Stimulated activated CD4-positive, alpha-beta T cell treated with anti-CD3 and anti-CD28 coated beads, Interleukin-2, amount 100 ng/mL, for 48 hours (primary cell): Measurements from ENCODE around the gene PDGFA.

Experiments
- DNase-seq, 2 donors: peaks; one replicate each; pipeline ENCODE4 v3.0.0-alpha.2; 2020

Gene PDGFA

DNA sequence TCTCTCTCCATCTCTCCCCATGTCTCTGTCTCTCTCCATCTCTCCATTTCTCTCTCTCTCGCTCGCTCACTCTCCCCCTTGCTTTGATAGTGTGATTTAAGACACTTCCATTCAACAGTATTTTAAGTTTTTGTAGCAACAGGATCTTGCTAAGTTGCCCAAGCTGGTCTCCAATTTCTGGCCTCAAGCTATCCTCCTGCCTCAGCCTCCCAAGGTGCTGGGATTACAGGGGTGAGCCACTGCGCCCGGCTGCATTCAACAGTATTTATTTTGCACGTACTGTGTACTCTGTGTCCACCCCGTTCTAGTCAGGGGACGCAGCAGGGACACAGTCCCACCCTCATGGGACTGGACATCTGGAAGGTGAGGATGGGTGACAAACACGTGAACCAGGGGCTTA, 14.4 kb upstream of the PDGFA start:
- no peak for DNase-seq

DNA sequence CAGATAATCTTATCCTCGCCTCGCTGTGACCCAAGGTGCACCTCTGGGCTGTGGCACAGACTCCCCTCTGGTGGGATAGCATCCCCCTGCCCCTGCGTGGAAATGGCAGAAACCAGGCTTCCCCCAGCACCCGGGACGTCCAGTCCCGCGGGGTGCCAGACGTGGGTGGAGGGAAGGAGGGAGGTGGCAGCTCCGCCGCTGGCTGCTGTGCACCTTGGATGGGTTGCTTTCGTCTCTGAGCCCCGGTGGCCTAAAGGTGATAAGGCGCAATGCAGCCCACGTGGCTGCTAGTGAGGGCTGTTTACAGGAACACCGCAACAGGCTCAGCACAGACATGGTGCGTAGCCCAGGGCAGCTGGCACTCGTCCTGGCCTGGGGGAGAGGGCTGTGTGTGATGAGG, 13.6 kb upstream of the PDGFA start:
- DNase-seq, result no peak

- no peak for DNase-seq
Observed at GRCh38 chr7:532379-533143, 12.9 kb upstream of the PDGFA start.

DNA sequence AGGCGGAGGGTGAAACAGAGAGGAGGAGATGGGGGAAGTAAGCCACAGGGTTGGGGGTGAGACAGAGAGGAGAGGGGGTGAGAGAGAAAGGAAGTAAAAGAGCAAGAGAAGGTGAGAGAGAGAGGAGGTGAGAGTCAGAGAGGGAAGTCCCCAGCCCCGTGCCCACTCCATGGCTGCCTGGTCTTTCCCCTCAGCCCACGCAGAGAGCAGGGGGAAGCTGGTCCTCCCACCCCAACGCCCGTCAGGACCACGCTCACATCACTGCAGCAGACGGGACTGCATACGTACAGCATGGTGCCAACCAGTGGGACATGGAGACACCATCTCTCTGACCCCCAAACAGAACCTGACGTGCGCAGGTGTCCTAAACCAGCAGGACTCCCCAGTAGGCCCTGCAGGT, 12.1 kb upstream of the PDGFA start:
- DNase-seq, result no peak

GRCh38 chr7:528451-528850, 8.8 kb upstream of the PDGFA start:
- DNase-seq, result no peak

- no peak for DNase-seq
Observed at GRCh38 chr7:527723-528122, 8.1 kb upstream of the PDGFA start.

GRCh38 chr7:526460-527034, 6.9 kb upstream of the PDGFA start:
- no peak for DNase-seq

GRCh38 chr7:525740-526139, 6.1 kb upstream of the PDGFA start:
- no peak for DNase-seq

GRCh38 chr7:524800-525199, 5.2 kb upstream of the PDGFA start:
- no peak for DNase-seq

DNA sequence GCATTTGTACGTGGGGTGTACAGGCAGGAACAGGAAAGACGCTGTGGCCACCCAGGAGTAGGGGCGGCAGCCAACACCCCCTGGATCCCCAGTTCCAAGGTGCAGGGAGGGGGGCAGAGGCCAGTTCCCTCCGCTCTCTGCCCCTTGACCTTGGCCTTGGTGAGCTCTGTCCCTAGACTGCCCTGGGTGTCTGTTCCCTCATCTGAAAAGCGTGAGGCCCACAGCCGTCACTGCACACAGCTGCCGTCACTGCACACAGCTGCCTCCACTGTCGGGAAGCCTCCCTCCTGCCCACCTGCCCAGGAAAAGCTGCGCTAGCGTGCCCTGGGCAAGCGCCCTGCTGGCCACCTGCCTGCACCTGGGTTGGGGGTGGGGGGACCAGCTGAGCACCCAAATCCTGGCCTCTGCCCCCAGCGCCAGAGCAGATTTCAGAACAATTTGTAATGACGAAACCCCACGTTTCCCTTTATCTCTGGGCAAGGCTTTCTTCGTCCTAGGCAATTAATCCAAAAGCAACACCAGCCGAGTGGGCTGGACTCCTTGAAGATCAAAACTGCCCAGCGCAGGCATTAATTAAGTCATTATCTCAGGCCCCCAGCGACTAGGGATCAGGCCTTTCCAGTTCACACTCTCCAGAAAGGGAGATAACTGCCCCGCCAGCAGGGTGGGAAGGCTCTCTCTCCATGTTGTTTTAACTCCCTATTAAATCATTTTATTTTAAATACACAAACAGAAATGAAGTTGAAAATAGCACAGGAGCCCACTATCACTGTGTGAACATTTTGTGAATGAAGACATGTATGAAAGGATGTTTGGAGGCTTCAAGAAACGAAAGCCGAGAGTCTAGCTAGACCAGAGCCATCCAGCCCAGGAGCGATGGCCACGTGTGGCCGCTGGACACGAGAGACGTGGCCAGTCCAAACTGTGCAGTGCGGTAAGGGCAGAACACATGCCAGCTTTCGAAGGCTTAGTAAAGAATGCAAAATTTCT, 4.0 kb upstream of the PDGFA start:
- no peak for DNase-seq

DNA sequence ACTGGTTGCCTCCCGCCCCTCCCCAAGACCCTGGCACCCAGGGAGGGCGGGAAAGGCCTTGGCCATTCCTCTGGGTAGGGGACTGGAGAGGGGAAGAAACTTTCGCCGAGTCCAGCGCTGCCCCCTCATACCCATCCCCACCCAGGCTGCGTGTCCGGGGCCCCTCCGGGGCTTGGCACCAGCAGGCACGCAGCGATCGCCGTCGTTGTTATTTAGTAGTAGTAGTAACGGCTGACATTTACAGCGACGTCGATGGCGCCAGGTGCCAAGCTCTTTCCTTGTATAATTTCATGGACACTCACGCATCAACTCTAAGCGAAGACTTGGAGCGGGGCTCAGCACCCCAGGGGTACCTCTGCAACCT, 3.3 kb upstream of the PDGFA start:
- DNase-seq, result no peak

- DNase-seq, result no peak
Observed at GRCh38 chr7:522071-522950, 2.7 kb upstream of the PDGFA start.

GRCh38 chr7:521221-522070, 1.8 kb upstream of the PDGFA start:
- DNase-seq, result no peak

DNA sequence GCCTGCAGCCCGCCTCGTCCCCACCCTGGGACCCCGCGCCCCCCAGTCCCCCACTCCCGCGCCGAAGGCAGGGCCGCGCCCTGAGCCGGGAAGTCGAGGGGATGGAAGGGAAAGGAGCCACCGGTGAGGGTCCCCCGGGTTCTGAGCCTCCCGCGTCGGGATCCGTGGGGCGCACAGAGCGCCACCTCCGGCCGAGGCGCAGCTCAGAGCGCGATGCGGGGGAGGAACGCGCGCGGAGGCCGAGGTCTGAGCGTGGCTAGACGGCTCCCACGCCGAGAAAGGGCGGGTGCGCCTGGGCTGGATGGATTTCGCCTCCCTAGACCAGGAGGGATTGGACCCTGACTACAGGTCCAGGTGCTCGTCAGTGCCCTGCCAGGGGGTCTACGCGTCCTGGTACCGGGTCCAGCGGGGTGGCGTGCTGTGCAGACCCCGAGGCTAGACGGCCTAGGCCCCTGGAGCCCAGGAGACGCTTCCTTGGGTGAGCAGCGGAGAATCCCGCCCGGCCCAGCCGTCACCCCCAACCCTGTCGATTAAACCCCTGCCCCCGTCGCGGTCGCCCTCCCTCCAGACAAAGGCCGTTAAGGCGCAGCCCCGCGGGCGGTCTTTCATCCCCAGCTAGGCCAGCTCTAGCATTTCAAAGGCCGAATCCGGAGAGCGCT, 986 bp upstream of the PDGFA start:
- DNase-seq, result no peak

- peak; percentile 37 to 43 for DNase-seq
Observed at GRCh38 chr7:518630-519483, 789 bp downstream of the PDGFA start.

DNA sequence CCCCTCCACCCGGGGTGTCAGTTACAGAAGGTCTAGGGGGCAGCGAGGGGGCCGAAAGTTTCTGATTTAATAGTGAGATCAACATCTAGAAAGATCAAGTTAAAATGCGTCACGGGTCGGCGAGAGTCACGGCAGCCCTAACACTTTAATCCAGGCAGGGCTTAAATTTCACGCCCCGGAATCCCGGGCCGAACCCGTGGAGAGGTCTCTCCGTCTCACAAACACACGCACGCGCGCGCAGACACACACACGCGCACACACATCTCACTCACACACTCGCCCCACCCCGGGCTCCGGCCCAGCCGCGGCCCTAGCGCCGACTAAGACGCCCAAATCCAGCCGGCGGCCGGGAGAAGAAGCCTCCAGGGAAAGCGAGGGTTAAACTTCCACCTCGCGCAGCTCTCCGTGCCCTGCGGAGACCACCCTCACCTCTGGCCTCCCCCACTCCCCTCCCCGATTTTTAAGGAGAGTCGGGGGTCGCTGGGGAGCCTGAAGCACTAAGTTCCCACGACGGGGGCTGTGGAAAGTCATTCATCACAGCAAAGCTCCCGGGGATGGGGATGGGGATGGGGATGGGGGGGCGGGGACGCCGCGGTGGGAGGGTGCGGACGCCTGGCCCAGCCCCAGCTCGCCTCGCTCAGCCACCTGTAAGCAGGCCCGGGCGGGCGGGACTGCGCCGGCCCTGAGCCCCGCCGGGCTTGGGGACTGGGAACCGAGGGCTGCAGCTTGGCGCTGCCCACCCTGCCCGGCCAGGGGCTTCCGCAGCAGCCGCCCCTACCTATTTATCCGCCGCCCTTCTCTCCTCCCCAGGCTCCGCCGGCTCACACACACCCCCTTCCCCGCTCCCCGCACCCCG, 1.6 kb downstream of the PDGFA start:
- no peak for DNase-seq

GRCh38 chr7:516606-517456, 2.8 kb downstream of the PDGFA start:
- peak in 1 of 2 donors; percentile 29 for DNase-seq

GRCh38 chr7:516216-516605, 3.4 kb downstream of the PDGFA start:
- no peak for DNase-seq
